Parathyroid adenoma (tissue), 2 donors: ENCODE results near the gene LRRTM2.

ENCODE experiments used
- H2AFZ ChIP-seq: fragments of 300-600 bp; sonication (generic); one replicate; pipeline ENCODE4 v1.7.0; 2017; ENCODE audit warnings: antibody characterized with exemption, mild to moderate bottlenecking
- H3K27ac ChIP-seq: fragments of 300-600 bp; sonication (generic); one replicate; pipeline ENCODE4 v1.7.0; 2017
- H3K27me3 ChIP-seq: fragments of 300-600 bp; sonication (generic); one replicate; pipeline ENCODE4 v1.7.0; 2017; ENCODE audit warnings: low read length; ENCODE audit not compliant: control insufficient read depth, insufficient read depth
- H3K36me3 ChIP-seq: fragments of 300-600 bp; sonication (generic); one replicate; pipeline ENCODE4 v1.7.0; 2017; ENCODE audit warnings: low read length; ENCODE audit not compliant: control insufficient read depth, insufficient read depth
- H3K4me1 ChIP-seq: fragments of 300-600 bp; sonication (generic); one replicate; pipeline ENCODE4 v1.7.0; 2017; ENCODE audit warnings: control low read depth
- H3K4me2 ChIP-seq: fragments of 300-600 bp; sonication (generic); one replicate; pipeline ENCODE4 v1.7.0; 2017; ENCODE audit warnings: low read length
- H3K4me3 ChIP-seq: fragments of 300-600 bp; sonication (generic); one replicate; pipeline ENCODE4 v1.7.0; 2017; ENCODE audit warnings: low read depth, low read length
- H3K79me2 ChIP-seq: fragments of 300-600 bp; sonication (generic); one replicate; pipeline ENCODE4 v1.7.0; 2017; ENCODE audit warnings: control low read depth
- H3K9ac ChIP-seq: fragments of 300-600 bp; sonication (generic); one replicate; pipeline ENCODE4 v1.7.0; 2017; ENCODE audit warnings: mild to moderate bottlenecking
- H3K9me3 ChIP-seq: fragments of 300-600 bp; sonication (generic); one replicate; pipeline ENCODE4 v1.7.0; 2017; ENCODE audit warnings: low read length; ENCODE audit not compliant: control insufficient read depth
- CTCF ChIP-seq: fragments of 300-600 bp; sonication (generic); IDR thresholded peaks from one replicate; pipeline ENCODE4 v1.7.0; 2017; ENCODE audit warnings: antibody characterized with exemption, mild to moderate bottlenecking
- donor health status: primary hyperparathyroidism.

Gene LRRTM2

DNA sequence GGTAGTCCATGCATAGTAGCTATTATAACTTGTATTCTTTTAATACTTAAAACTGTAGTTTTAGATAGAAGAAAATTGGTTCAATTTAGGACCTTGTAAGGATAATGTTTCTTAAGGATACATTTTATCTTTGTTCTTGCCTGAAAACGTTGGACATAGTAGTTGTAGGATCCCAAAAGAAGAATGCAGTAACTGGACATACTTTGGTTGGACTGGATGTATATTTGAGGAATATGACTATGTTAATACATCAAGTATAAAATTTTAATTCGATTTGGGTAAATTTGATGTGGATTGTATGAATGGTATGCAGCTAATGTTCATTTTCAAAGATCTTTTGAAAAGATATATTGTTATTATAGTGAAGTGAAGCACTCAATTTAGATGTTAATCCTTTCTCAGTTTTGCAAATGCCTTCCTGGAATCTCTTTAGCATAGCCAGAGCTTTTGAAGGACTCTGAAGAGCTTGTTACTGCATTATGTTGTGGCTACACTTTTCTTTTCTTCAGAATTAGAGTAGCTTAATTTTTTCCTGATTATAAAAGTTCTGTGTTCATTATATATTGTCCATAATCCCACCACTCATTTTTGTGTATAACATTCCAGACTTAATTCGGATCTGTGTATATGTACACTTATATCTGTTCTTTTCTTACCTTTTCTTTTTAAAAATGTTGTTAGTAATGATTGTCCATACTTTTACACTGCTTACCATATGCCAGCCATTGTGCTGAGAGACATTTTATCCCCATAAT, 41.2 kb downstream of the LRRTM2 start:
- Histone ChIP-seq H3K4me2 (no peak overlapping the region), H3K79me2 (peaks cover 16% of the 10 kb centered on the region), H3K27me3 (no peaks in the 10 kb centered on the region), H3K4me1 (no peaks in the 10 kb centered on the region), H3K4me3 (no peak overlapping the region), H3K9me3 (no peaks in the 10 kb centered on the region), H3K27ac (no peak overlapping the region), H3K9ac (no peak overlapping the region), H3K36me3 (no peaks in the 10 kb centered on the region), H2AFZ (no peak overlapping the region)
- no peak for TF ChIP-seq CTCF

GRCh38 chr5:138833080-138833479, 42.1 kb downstream of the LRRTM2 start:
- Histone ChIP-seq H3K9me3 (no peaks in the 10 kb centered on the region), H3K9ac (no peak overlapping the region), H3K36me3 (no peaks in the 10 kb centered on the region), H3K4me1 (no peaks in the 10 kb centered on the region), H3K4me3 (no peak overlapping the region), H2AFZ (no peak overlapping the region), H3K27me3 (no peaks in the 10 kb centered on the region), H3K27ac (no peak overlapping the region), H3K79me2 (peaks cover 21% of the 10 kb centered on the region), H3K4me2 (no peak overlapping the region)
- TF ChIP-seq CTCF: no peak

DNA sequence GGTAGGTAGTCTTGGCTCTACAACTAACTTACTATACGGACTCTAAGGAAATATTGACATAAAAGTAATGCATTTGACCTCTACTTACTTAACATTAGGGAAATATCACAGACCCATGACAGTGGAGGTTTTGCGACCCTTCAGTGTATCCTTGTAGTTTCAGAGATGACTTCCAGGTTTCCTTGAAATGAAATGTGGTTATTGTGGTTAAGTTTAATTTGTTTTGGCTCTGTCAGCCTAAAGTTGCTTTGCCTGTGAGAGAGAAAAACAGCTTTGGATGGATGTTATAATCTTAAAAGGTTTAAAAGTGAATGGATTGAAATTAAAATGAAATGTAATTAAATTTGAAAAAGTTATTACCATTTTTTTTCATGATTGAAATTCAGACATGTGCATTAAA, 42.9 kb downstream of the LRRTM2 start:
- Histone ChIP-seq H3K27ac (no peak overlapping the region), H3K27me3 (no peaks in the 10 kb centered on the region), H3K4me2 (no peak overlapping the region), H3K4me1 (no peaks in the 10 kb centered on the region), H2AFZ (no peak overlapping the region), H3K4me3 (no peak overlapping the region), H3K36me3 (no peaks in the 10 kb centered on the region), H3K9me3 (no peaks in the 10 kb centered on the region), H3K79me2 (peaks cover 22% of the 10 kb centered on the region), H3K9ac (no peak overlapping the region)
- TF ChIP-seq CTCF: no peak

DNA sequence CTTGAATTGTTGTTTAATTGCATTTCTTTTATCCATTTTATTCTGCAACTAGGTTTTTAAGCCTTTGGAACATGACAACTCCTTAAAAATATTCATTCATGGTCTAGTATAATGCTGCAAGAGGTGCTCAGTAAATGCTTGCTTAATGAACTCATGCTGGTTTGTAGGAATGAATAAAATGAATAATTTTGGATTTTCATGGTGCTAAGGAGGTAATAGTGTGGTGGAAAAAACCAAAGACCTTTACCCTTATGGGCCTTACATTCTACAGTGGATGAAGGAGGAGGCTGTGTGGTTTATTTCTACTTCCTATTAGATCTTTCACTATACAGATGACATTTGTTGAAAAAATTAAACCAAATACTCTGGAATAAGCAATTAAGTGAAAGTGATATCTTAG, 43.4 kb downstream of the LRRTM2 start:
- Histone ChIP-seq H3K27me3 (no peaks in the 10 kb centered on the region), H3K4me3 (no peak overlapping the region), H3K36me3 (no peaks in the 10 kb centered on the region), H2AFZ (no peak overlapping the region), H3K9ac (no peak overlapping the region), H3K9me3 (no peaks in the 10 kb centered on the region), H3K79me2 (peaks cover 22% of the 10 kb centered on the region), H3K4me2 (no peak overlapping the region), H3K4me1 (no peaks in the 10 kb centered on the region), H3K27ac (no peak overlapping the region)
- no peak for TF ChIP-seq CTCF

GRCh38 chr5:138829341-138829740, 45.8 kb downstream of the LRRTM2 start:
- Histone ChIP-seq H2AFZ (no peak overlapping the region), H3K9ac (no peak overlapping the region), H3K27me3 (no peaks in the 10 kb centered on the region), H3K79me2 (peaks cover 24% of the 10 kb centered on the region), H3K27ac (no peak overlapping the region), H3K9me3 (no peaks in the 10 kb centered on the region), H3K4me1 (no peaks in the 10 kb centered on the region), H3K4me2 (no peak overlapping the region), H3K36me3 (no peaks in the 10 kb centered on the region), H3K4me3 (no peak overlapping the region)
- TF ChIP-seq CTCF: no peak
